Activated CD4-positive, alpha-beta T cell treated with anti-CD3 and anti-CD28 coated beads for 36 hours (primary cell): ENCODE results near the gene BCAP29. TPM values are rescaled to one million over a fixed set of nuclear protein-coding genes. Genes with fewer than 3 reads are reported as not detected.

ENCODE experiments used
- ATAC-seq: fragments of 200-7000 bp; cut with Tn5 transposase; one replicate; pipeline ENCODE4 v1.10.0; 2021; ENCODE audit warnings: mild to moderate bottlenecking, moderate library complexity
- CTCF ChIA-PET: fragments of 350-600 bp; sonication (Branson Sonifier 250); formaldehyde crosslinking; loops from one replicate; lab custom pipeline; 2021; ENCODE audit warnings: antibody characterized with exemption; lab: Charles Lee
- POLR2A ChIA-PET: fragments of 350-600 bp; sonication (Branson Sonifier 250); formaldehyde crosslinking; loops from one replicate; lab custom pipeline; 2021; ENCODE audit warnings: antibody characterized with exemption, inconsistent platforms; lab: Charles Lee
- DNase-seq: peaks from one replicate; pipeline ENCODE4 v3.0.0-alpha.2; 2020
- H3K27ac Mint-ChIP-seq: one replicate; pipeline ENCODE4 v1.8.0; 2021; ENCODE audit warnings: mixed read lengths
- H3K27me3 Mint-ChIP-seq: one replicate; pipeline ENCODE4 v1.8.0; 2021; ENCODE audit warnings: mixed read lengths
- H3K36me3 Mint-ChIP-seq: one replicate; pipeline ENCODE4 v1.8.0; 2021; ENCODE audit warnings: low read depth, mixed read lengths
- H3K4me1 Mint-ChIP-seq: one replicate; pipeline ENCODE4 v1.8.0; 2021; ENCODE audit warnings: mixed read lengths
- H3K4me3 Mint-ChIP-seq: one replicate; pipeline ENCODE4 v1.8.0; 2021; ENCODE audit warnings: mild to moderate bottlenecking, moderate library complexity, mixed read lengths
- H3K9me3 Mint-ChIP-seq: one replicate; pipeline ENCODE4 v1.8.0; 2021; ENCODE audit warnings: low read depth, mixed read lengths
- intact Hi-C, 2 experiments: fragments of 100-400 bp; cut with DNase I in 1 of 2; cut with micrococcal nuclease in 1 of 2; formaldehyde crosslinking; loops; one replicate each; pipeline versions ENCODE4 v1.14.2 to v1.15.1; 2022 to 2024; cut with DNase I, micrococcal nuclease
- total RNA-seq, 2 experiments: library from RNA; stranded (reverse); gene quantifications; one replicate each; pipeline ENCODE4 v1.2.3, GENCODE V29; 2021

Gene BCAP29
- total RNA-seq, 2 experiments from 2014 or later: 31.4 to 38.8 TPM

DNA sequence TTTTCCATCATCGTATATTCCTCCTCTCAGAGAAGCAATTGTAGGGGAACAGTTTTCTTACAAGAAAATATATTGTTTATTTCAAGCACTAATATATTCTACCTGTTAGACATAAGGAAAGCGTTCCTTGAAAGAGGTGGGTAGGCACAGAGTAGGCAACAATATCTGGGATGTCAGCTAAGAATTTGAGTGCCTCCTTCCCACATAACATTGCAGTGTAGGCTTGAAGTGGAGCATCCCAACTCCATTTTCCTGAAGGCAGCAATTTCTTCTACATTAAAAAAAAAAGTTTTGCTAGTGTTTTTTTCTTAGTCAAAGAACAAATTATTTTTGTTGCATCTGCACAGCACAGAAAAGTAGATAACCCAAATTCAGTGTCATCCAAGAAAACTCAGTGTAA is 20.8 kb downstream of the BCAP29 start:
- Mint-ChIP-seq H3K4me1 (no peaks in the 10 kb centered on the region), H3K9me3 (no peaks in the 10 kb centered on the region), H3K4me3 (no peak overlapping the region), H3K27ac (no peak overlapping the region), H3K36me3 (peaks cover 6% of the 10 kb centered on the region), H3K27me3 (no peaks in the 10 kb centered on the region)
- intact Hi-C loops: no loop called here
- CTCF ChIA-PET: interaction anchor here (1.8 kb wide), 1 partner anchor 10 kb away, joined by 4 read pairs; no protein-coding TSS in a partner anchor
- POLR2A ChIA-PET: no interaction called here
- DNase-seq: no peak
- no peak for ATAC-seq

DNA sequence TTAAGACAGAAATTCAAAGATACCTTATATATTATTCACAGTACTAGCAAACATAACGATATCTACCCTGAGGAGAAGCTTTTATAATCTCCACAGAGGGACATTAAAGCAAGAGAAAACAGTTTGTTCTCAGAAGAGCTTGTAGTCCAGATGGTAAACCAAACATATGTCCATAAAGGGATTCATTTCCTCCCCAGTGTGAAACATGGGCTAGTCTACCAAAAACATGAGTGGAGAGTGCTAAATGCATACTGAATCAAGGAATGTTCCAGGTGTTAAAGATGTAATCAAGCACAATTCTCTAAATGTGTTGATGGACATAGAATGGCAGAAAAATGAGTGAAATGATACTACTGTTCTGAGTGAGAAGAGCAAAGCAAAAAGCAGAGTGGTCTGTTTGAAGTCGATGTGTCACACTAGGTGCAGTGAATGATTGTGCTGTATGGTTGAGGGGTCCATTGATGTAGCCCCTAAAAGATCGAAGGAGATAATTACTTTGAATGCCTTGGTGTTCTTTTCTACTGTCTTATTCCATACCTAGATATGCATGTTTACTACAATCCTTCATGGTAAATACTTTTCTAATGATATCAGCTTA is 25.3 kb downstream of the BCAP29 start:
- intact Hi-C loops: no loop called here
- CTCF ChIA-PET: interaction anchor here (0.8 to 1.3 kb wide), 6 partner anchors 8 to 267 kb away, joined by 3 to 4 read pairs (median 4); no protein-coding TSS in a partner anchor
- ATAC-seq (peak; percentile 60), DNase-seq (no peak)
- no peak overlapping the region for H3K27ac Mint-ChIP-seq
- H3K4me1 Mint-ChIP-seq: no peaks in the 10 kb centered on the region
- no peaks in the 10 kb centered on the region for H3K9me3 Mint-ChIP-seq
- POLR2A ChIA-PET: no interaction called here
- no peaks in the 10 kb centered on the region for H3K27me3 Mint-ChIP-seq
- H3K4me3 Mint-ChIP-seq: no peak overlapping the region
- peaks cover 10% of the 10 kb centered on the region for H3K36me3 Mint-ChIP-seq

DNA sequence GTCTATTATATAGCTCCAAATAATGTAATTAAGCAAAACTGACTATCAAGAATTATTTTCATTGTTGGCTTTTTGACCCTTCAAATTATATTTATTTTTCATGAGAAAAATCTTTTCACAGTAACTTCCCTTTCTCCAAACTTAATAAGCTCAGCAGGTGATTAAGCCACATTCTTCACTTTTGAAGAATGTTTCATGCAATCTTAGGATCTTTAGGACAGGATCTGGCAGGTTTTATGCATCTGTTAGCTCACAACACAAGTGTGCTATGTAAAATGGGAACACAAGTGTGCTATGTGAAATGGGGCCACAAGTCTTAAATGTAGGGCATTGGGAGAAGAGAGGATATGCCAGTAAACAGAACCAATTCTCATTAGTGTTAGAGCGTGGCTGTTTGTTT is 26.3 kb downstream of the BCAP29 start:
- ChIA-PET CTCF (interaction anchor here (0.6 to 1.3 kb wide), 5 partner anchors 9 to 405 kb away, joined by 3 to 4 read pairs (median 3); no protein-coding TSS in a partner anchor), POLR2A (no interaction called here)
- Mint-ChIP-seq H3K36me3 (peaks cover 10% of the 10 kb centered on the region), H3K4me3 (no peak overlapping the region), H3K4me1 (no peaks in the 10 kb centered on the region), H3K27ac (no peak overlapping the region), H3K27me3 (no peaks in the 10 kb centered on the region), H3K9me3 (no peaks in the 10 kb centered on the region)
- DNase-seq (no peak), ATAC-seq (no peak)
- intact Hi-C loops: no loop called here

DNA sequence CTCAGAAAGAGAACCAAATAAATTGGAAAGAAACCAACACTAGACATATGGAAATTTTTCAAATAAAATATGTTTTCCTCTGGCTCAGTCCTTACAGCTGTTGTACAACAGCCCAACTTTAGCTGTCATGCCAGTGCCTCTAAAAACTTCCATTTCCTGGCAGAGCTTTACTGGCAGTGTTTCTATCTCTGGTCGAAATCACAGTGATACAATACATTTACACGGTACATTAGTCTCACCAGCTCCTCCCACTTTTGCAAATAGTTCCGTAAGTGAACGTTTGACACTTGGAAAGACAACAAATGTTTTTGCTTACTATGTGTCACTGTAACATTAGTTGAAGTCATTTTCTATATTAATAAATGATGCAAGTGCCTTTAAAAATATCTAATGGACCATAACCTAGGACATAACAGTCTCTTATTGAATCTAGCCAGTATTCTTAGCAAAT is 29.8 kb downstream of the BCAP29 start:
- no peaks in the 10 kb centered on the region for H3K27me3 Mint-ChIP-seq
- no peak overlapping the region for H3K27ac Mint-ChIP-seq
- no peaks in the 10 kb centered on the region for H3K4me1 Mint-ChIP-seq
- intact Hi-C loops: no loop called here
- H3K9me3 Mint-ChIP-seq: no peaks in the 10 kb centered on the region
- DNase-seq (no peak), ATAC-seq (no peak)
- ChIA-PET CTCF (interaction anchor here (1.1 to 2.0 kb wide), 3 partner anchors 8 to 461 kb away, joined by 3 to 4 read pairs (median 3); no protein-coding TSS in a partner anchor), POLR2A (no interaction called here)
- H3K36me3 Mint-ChIP-seq: peaks cover 15% of the 10 kb centered on the region
- no peak overlapping the region for H3K4me3 Mint-ChIP-seq

DNA sequence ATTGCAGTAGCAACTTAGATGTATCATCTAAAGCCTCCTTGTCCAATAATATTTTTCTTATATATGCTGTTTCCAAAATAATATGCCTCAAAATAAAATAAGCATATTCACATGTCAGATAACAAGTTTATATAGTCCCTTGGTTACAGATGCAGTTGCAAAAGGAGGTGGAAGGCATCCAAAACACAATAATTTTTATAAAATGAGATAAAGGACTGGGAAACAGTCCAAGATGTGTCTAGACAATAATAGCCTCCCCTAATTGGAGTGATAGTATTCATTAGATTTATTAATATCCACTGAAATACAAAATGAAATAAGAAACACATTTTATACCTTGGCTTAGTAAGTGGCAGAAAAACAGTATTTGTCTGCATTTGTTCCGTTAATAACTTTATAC is 30.3 kb downstream of the BCAP29 start:
- CTCF ChIA-PET: interaction anchor here (1.4 to 2.0 kb wide), 2 partner anchors 7 to 10 kb away, joined by 3 to 4 read pairs; no protein-coding TSS in a partner anchor
- DNase-seq (no peak), ATAC-seq (no peak)
- no peak overlapping the region for H3K4me3 Mint-ChIP-seq
- no peaks in the 10 kb centered on the region for H3K4me1 Mint-ChIP-seq
- POLR2A ChIA-PET: no interaction called here
- peaks cover 18% of the 10 kb centered on the region for H3K36me3 Mint-ChIP-seq
- intact Hi-C loops: no loop called here
- H3K27me3 Mint-ChIP-seq: no peaks in the 10 kb centered on the region
- no peaks in the 10 kb centered on the region for H3K9me3 Mint-ChIP-seq
- H3K27ac Mint-ChIP-seq: no peak overlapping the region

DNA sequence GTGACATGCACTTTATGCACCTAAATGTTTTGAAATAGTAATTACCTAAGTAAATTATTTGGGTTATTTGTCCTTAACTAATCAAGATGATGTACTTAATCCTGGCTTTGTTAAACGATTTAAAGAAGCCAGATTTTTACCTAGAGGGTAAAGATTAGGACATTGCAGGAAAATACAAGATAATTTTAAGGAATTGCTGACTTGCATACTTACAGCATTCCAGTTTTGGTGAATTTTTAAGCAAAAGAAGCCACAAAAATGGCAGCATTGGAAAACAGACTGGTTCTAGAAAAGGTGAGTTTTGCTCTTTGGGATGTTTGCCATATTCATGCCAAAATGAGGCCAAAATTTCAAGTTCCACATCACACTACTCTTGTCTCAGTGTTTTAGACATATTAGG is 33.4 kb downstream of the BCAP29 start:
- POLR2A ChIA-PET: no interaction called here
- peaks cover 18% of the 10 kb centered on the region for H3K36me3 Mint-ChIP-seq

DNA sequence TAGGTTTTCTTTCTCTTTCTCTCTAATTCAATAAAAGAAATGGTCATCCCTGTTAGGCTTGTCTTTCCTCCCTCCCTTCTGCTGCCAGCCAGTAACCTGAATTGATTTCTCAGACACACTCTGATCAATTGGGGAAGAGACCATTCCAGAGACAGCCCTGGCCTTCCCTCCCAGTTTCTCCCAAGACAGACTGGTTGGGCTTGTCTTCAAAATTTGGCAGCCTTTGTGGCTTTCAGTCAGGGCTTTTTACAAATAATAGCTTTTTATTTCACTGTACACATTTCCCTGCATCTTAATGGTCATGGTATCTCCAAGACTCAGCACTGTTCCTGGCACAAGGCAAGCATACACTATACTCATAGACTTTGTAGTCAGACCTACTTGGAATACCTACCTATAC is 33.9 kb downstream of the BCAP29 start:
- no peak for DNase-seq
- no peaks in the 10 kb centered on the region for H3K9me3 Mint-ChIP-seq
- H3K4me3 Mint-ChIP-seq: no peak overlapping the region
- CTCF ChIA-PET: interaction anchor here (0.6 kb wide), 1 partner anchor 475 kb away, joined by 4 read pairs; no protein-coding TSS in a partner anchor
- no peaks in the 10 kb centered on the region for H3K4me1 Mint-ChIP-seq
- peaks cover 16% of the 10 kb centered on the region for H3K36me3 Mint-ChIP-seq
- POLR2A ChIA-PET: no interaction called here
- ATAC-seq: no peak
- no peaks in the 10 kb centered on the region for H3K27me3 Mint-ChIP-seq
- no peak overlapping the region for H3K27ac Mint-ChIP-seq
- intact Hi-C loops: no loop called here

More for the DNA sequence above, 33.4 kb downstream of the BCAP29 start:
- H3K27me3 Mint-ChIP-seq: no peaks in the 10 kb centered on the region
- CTCF ChIA-PET: no interaction called here
- ATAC-seq (no peak), DNase-seq (no peak)
- H3K9me3 Mint-ChIP-seq: no peaks in the 10 kb centered on the region
- no peak overlapping the region for H3K27ac Mint-ChIP-seq
- H3K4me3 Mint-ChIP-seq: no peak overlapping the region
- H3K4me1 Mint-ChIP-seq: no peaks in the 10 kb centered on the region
- intact Hi-C loops: no loop called here

DNA sequence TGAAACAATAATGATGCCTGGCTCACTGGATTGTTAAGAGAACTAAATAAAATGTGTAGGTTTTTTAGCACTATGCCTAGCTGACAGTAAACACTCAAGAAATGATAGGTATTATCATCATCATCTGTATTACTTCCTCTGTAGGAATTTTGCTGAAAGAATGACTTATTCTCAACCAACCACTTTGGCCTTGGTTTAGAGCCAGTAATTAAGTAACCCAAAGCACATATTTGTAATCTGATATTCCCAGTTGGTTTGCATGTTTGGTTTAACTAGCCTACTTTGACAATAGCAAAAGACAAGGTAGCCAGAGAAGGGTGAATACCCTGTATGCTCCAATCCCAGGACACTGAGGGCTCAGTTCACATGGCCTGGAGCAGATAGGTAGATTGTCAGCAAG is 34.4 kb downstream of the BCAP29 start:
- Mint-ChIP-seq H3K27me3 (no peaks in the 10 kb centered on the region), H3K36me3 (peaks cover 14% of the 10 kb centered on the region), H3K27ac (no peak overlapping the region), H3K4me3 (no peak overlapping the region), H3K4me1 (no peaks in the 10 kb centered on the region), H3K9me3 (no peaks in the 10 kb centered on the region)
- ChIA-PET POLR2A (no interaction called here), CTCF (interaction anchor here (0.6 kb wide), 1 partner anchor 475 kb away, joined by 4 read pairs; no protein-coding TSS in a partner anchor)
- intact Hi-C loops: no loop called here
- DNase-seq: no peak
- no peak for ATAC-seq

DNA sequence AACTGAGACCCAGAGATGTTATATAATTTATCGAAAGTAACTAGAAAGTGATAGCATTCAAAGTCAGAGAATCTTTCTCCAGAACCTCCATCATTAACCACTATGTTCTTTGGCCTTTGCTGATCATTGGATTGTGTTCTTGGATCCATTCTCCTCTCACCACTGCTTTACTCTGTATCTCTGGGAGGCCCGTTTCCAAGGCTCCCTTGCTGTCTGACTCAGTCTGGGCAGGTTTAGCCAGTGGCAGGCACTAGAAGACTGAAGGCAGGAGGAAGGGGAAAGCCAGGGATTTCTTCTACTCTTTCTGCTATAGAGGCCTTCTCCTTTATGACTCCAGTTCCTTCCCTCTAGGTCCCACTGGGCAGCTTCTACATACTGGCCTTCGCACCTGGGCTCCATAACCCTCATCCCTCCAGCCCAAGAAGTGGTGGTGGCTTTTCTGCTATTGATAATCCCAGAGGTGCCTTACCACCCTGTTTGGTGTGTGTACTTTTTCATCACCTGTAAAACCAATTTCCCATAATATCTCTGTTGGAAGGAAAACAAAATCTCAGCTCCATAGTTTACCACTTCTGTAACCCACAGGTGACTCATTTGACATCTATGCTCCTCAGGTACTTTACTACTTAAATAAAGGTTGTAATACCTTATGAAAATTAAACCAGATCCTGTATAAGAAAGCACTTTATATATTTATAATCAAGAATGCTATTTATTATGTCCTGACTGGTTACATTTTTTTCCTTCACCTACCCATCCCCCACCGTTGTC is 36.0 kb downstream of the BCAP29 start:
- Mint-ChIP-seq H3K9me3 (no peaks in the 10 kb centered on the region), H3K27ac (no peak overlapping the region), H3K4me3 (no peak overlapping the region), H3K27me3 (no peaks in the 10 kb centered on the region), H3K36me3 (peaks cover 14% of the 10 kb centered on the region), H3K4me1 (no peaks in the 10 kb centered on the region)
- no peak for DNase-seq
- POLR2A ChIA-PET: no interaction called here
- ATAC-seq: no peak
- intact Hi-C loops: no loop called here
- CTCF ChIA-PET: interaction anchor here (0.7 to 0.9 kb wide), 2 partner anchors 215 to 232 kb away, joined by 3 to 5 read pairs; no protein-coding TSS in a partner anchor

DNA sequence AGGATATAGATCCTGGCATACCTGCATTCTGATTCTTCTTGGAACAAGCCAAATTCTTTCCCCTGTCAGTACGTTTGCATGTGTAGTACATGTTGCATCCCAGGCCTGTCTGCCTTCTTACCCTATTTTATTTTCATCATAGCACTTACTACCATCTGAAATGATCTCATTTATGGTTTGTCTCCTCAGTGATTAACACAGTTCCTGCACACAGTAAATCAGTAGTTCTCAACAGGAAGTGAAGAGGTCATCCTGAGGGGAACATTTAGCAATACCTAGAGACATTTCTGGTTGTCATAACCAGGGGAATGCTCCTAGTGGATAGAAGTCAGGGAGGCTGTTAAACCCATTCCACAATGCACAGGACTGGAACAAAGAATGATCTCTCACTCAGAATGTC is 42.4 kb downstream of the BCAP29 start:
- H3K27ac Mint-ChIP-seq: no peak overlapping the region
- no peak for DNase-seq
- no peaks in the 10 kb centered on the region for H3K36me3 Mint-ChIP-seq
- ATAC-seq: peak; percentile 78
- no peaks in the 10 kb centered on the region for H3K27me3 Mint-ChIP-seq
- intact Hi-C loops: no loop called here
- CTCF ChIA-PET: no interaction called here
- no peak overlapping the region for H3K4me3 Mint-ChIP-seq
- H3K4me1 Mint-ChIP-seq: no peaks in the 10 kb centered on the region
- POLR2A ChIA-PET: no interaction called here
- peaks cover 5% of the 10 kb centered on the region for H3K9me3 Mint-ChIP-seq

DNA sequence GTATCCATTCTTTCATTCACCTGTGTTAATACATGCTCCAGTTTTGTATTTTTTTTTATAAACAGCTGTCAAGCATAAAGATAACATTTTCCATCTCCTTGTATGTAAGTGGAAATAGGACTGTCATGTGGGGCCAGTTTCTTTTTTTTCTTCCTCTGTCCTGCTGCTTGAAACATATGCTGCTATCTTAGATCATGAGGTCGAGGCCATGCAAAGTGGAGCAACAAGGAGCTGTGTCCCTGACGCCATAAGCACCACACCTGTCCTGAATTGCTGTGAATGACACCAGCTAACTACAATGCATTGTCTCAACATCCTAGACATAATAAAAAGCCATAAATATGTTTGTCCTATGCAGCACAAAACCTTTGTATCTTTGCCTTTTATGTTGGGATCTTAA is 42.8 kb downstream of the BCAP29 start:
- Mint-ChIP-seq H3K27me3 (no peaks in the 10 kb centered on the region), H3K27ac (no peak overlapping the region), H3K4me3 (no peak overlapping the region), H3K9me3 (peaks cover 6% of the 10 kb centered on the region), H3K4me1 (no peaks in the 10 kb centered on the region), H3K36me3 (no peaks in the 10 kb centered on the region)
- ATAC-seq: no peak
- ChIA-PET POLR2A (no interaction called here), CTCF (no interaction called here)
- intact Hi-C loops: no loop called here
- no peak for DNase-seq
